Calu3 (cell line): ENCODE results near the gene GPX7. TPM values are rescaled to one million over a fixed set of nuclear protein-coding genes. Genes with fewer than 3 reads are reported as not detected.

Experiments
- BruUV-seq: library from RNA; stranded (reverse); fragments of 400-500 nt; replicated peaks from 2 replicates; lab custom pipeline; 2021; lab: Mats Ljungman, UMichigan
- CTCF ChIA-PET: fragments of 300-600 bp; sonication (Branson Sonifier 250); formaldehyde crosslinking; loops from one replicate; lab custom pipeline; 2022; ENCODE audit warnings: antibody characterized with exemption; lab: Charles Lee
- DNase-seq: peaks from one replicate; pipeline ENCODE4 v3.0.0; 2022
- H3K27ac Mint-ChIP-seq: one replicate; pipeline ENCODE4 v1.8.0; 2022; ENCODE audit warnings: mixed read lengths; ENCODE audit not compliant: unreplicated experiment
- H3K27me3 Mint-ChIP-seq: one replicate; pipeline ENCODE4 v1.8.0; 2022; ENCODE audit warnings: mixed read lengths; ENCODE audit not compliant: unreplicated experiment
- H3K36me3 Mint-ChIP-seq: one replicate; pipeline ENCODE4 v1.8.0; 2022; ENCODE audit warnings: mild to moderate bottlenecking, moderate library complexity, mixed read lengths; ENCODE audit not compliant: insufficient read depth, unreplicated experiment
- H3K4me1 Mint-ChIP-seq: one replicate; pipeline ENCODE4 v1.8.0; 2022; ENCODE audit warnings: mild to moderate bottlenecking, low read depth, mixed read lengths; ENCODE audit not compliant: unreplicated experiment
- H3K4me3 Mint-ChIP-seq: one replicate; pipeline ENCODE4 v1.8.0; 2022; ENCODE audit warnings: mild to moderate bottlenecking, low read depth, moderate library complexity, mixed read lengths; ENCODE audit not compliant: unreplicated experiment
- H3K9me3 Mint-ChIP-seq: one replicate; pipeline ENCODE4 v1.8.0; 2022; ENCODE audit warnings: low read depth, mixed read lengths; ENCODE audit not compliant: unreplicated experiment
- intact Hi-C: fragments of 100-400 bp; cut with micrococcal nuclease; formaldehyde crosslinking; loops from one replicate; pipeline ENCODE4 v1.10.0; 2022; ENCODE audit not compliant: unreplicated experiment
- total RNA-seq: library from RNA; stranded (reverse); gene quantifications from 2 replicates; pipeline ENCODE4 v1.2.3, GENCODE V29; 2022
- TF ChIP-seq, protein P1 (sequence below): fragments of 200-600 bp; IDR thresholded peaks from one replicate; pipeline ENCODE4 v1.8.0; 2022; ENCODE audit warnings: antibody characterized with exemption; ENCODE audit not compliant: unreplicated experiment

GPX7 gene
- total RNA-seq, 1 experiment from 2014 or later = not detected

- TF ChIP-seq, protein P1, sequence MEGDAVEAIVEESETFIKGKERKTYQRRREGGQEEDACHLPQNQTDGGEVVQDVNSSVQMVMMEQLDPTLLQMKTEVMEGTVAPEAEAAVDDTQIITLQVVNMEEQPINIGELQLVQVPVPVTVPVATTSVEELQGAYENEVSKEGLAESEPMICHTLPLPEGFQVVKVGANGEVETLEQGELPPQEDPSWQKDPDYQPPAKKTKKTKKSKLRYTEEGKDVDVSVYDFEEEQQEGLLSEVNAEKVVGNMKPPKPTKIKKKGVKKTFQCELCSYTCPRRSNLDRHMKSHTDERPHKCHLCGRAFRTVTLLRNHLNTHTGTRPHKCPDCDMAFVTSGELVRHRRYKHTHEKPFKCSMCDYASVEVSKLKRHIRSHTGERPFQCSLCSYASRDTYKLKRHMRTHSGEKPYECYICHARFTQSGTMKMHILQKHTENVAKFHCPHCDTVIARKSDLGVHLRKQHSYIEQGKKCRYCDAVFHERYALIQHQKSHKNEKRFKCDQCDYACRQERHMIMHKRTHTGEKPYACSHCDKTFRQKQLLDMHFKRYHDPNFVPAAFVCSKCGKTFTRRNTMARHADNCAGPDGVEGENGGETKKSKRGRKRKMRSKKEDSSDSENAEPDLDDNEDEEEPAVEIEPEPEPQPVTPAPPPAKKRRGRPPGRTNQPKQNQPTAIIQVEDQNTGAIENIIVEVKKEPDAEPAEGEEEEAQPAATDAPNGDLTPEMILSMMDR = no peak
- no TSS peak for BruUV-seq
- Mint-ChIP-seq H3K36me3 (no peaks in the 10 kb centered on the region), H3K4me3 (peak within 1 kb of the TSS; percentile 45), H3K27me3 (peaks cover 34% of the 10 kb centered on the region), H3K9me3 (no peaks in the 10 kb centered on the region), H3K4me1 (peaks cover 7% of the 10 kb centered on the region), H3K27ac (no peak within 1 kb of the TSS)
- intact Hi-C loops = no loop called here
- CTCF ChIA-PET = no interaction called here
- peak; percentile 13 for DNase-seq
Observed at GRCh38 chr1:52632732-52633290, 30.6 kb downstream of the GPX7 start, which contains the start of gene SHISAL2A. SHISAL2A (plus strand) TSS chr1:52633168; CDS start chr1:52633494, 326 bp downstream.

DNA sequence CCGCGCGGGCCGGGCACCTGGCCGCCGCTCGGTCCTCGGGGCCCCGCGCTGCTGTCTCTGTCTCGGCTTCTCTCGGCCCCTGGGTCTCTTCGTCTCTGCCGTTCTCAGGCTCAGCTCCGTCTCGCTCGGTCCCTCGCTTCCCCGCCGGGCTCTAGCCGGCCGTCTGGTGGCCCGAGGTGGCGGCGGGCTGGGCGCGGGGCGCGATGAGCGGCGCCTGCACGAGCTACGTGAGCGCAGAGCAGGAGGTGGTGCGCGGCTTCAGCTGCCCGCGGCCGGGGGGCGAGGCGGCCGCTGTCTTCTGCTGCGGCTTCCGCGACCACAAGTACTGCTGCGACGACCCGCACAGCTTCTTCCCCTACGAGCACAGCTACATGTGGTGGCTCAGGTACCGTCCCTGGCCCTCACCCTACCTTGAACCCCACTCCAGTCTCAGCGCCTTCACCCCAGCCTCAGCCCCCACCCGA, 31.2 kb downstream of the GPX7 start:
- Mint-ChIP-seq H3K36me3 (no peaks in the 10 kb centered on the region), H3K27me3 (peaks cover 34% of the 10 kb centered on the region), H3K27ac (no peak overlapping the region), H3K9me3 (no peaks in the 10 kb centered on the region), H3K4me3 (peak overlapping the region; percentile 45), H3K4me1 (peaks cover 7% of the 10 kb centered on the region)
- intact Hi-C loops = no loop called here
- CTCF ChIA-PET = no interaction called here
- DNase-seq = no peak
- TF ChIP-seq, protein P1 = no peak
- BruUV-seq = no TSS peak

GRCh38 chr1:52634111-52634510, 31.9 kb downstream of the GPX7 start:
- no peaks in the 10 kb centered on the region for H3K9me3 Mint-ChIP-seq
- CTCF ChIA-PET = interaction anchor here (0.5 kb wide), 1 partner anchor 144 kb away, joined by 4 read pairs; no protein-coding TSS in a partner anchor
- H3K27ac Mint-ChIP-seq = no peak overlapping the region
- TF ChIP-seq, protein P1 = no peak
- H3K4me3 Mint-ChIP-seq = peak overlapping the region; percentile 45
- intact Hi-C loops = no loop called here
- DNase-seq = no peak
- H3K36me3 Mint-ChIP-seq = no peaks in the 10 kb centered on the region
- H3K27me3 Mint-ChIP-seq = peaks cover 34% of the 10 kb centered on the region
- H3K4me1 Mint-ChIP-seq = peaks cover 7% of the 10 kb centered on the region
- BruUV-seq = no TSS peak

- CTCF ChIA-PET = interaction anchor here (1.3 kb wide), 1 partner anchor 10 kb away, joined by 3 read pairs; no protein-coding TSS in a partner anchor
- peak; percentile 47 for DNase-seq
- intact Hi-C loops = no loop called here
- H3K9me3 Mint-ChIP-seq = no peaks in the 10 kb centered on the region
- no peak overlapping the region for H3K27ac Mint-ChIP-seq
- no TSS peak for BruUV-seq
- TF ChIP-seq, protein P1 = no peak
- H3K27me3 Mint-ChIP-seq = peaks cover 34% of the 10 kb centered on the region
- peaks cover 7% of the 10 kb centered on the region for H3K4me1 Mint-ChIP-seq
- H3K4me3 Mint-ChIP-seq = no peak overlapping the region
- H3K36me3 Mint-ChIP-seq = no peaks in the 10 kb centered on the region
Observed at GRCh38 chr1:52635321-52636089, 33.3 kb downstream of the GPX7 start.
